HG02981 (cell line): Measurements from ENCODE around the gene FAM234A.
"Not testable (repeated sequence)": the region's sequence is repeated elsewhere in the genome, so short reads cannot be mapped to it uniquely, and the experiment has no call there.

Experiments
- ATAC-seq: cut with Tn5 transposase; IDR thresholded peaks from one replicate; pipeline ENCODE4 v1.9.1; 2021; ENCODE audit warnings: mild to moderate bottlenecking, moderate library complexity; ENCODE audit not compliant: unreplicated experiment

Gene FAM234A

GRCh38 chr16:264440-264951, 29.9 kb downstream of the FAM234A start:
- ATAC-seq = no peak

- ATAC-seq = no peak
Observed at GRCh38 chr16:265002-265529, 30.4 kb downstream of the FAM234A start.

GRCh38 chr16:265711-266110, 31.1 kb downstream of the FAM234A start:
- no peak for ATAC-seq

- ATAC-seq = no peak
Observed at GRCh38 chr16:266258-267164, 31.9 kb downstream of the FAM234A start.

- not testable (repeated sequence) for ATAC-seq
Observed at GRCh38 chr16:267562-267961, 32.9 kb downstream of the FAM234A start.

- ATAC-seq = no peak
Observed at GRCh38 chr16:268141-269053, 33.8 kb downstream of the FAM234A start.

GRCh38 chr16:269061-269796, 34.6 kb downstream of the FAM234A start:
- ATAC-seq = no peak

GRCh38 chr16:270381-271255, 36.0 kb downstream of the FAM234A start:
- ATAC-seq = no peak

- ATAC-seq = no peak
Observed at GRCh38 chr16:272633-273546, 38.3 kb downstream of the FAM234A start.

GRCh38 chr16:273547-274421, 39.2 kb downstream of the FAM234A start:
- no peak for ATAC-seq

- no peak for ATAC-seq
Observed at GRCh38 chr16:275041-275641, 40.5 kb downstream of the FAM234A start.

- ATAC-seq = no peak
Observed at GRCh38 chr16:275786-276232, 41.2 kb downstream of the FAM234A start, which contains the start of gene RGS11. RGS11 (minus strand) TSS chr16:275944; CDS start chr16:275911, 33 bp downstream.

- no peak for ATAC-seq
Observed at GRCh38 chr16:276426-277077, 41.9 kb downstream of the FAM234A start.

GRCh38 chr16:278863-279366, 44.3 kb downstream of the FAM234A start:
- ATAC-seq = no peak

- ATAC-seq = no peak
Observed at GRCh38 chr16:279531-279930, 44.9 kb downstream of the FAM234A start.

GRCh38 chr16:280005-280460, 45.4 kb downstream of the FAM234A start:
- no peak for ATAC-seq
